Liver (tissue), 9 donors: ENCODE data around the gene AKAP12. TPM values are rescaled to one million over a fixed set of nuclear protein-coding genes. Genes with fewer than 3 reads are reported as not detected.

Experiments
- DNase-seq: peaks from one replicate; pipeline ENCODE4 v3.0.0-alpha.2; 2017; ENCODE audit warnings: low spot score
- H3K27ac ChIP-seq, 2 donors: one replicate each; pipeline ENCODE4 v1.7.0; 2013; ENCODE audit warnings: inconsistent platforms in 2 of 2, low read length in 2 of 2, control low read depth in 1 of 2, low read depth in 1 of 2, mild to moderate bottlenecking in 1 of 2
- H3K27me3 ChIP-seq, 4 donors: one replicate each; pipeline versions ENCODE4 v1.6.1 to v1.7.0; 2013; ENCODE audit warnings: low read length in 3 of 4, inconsistent platforms in 1 of 4, mild to moderate bottlenecking in 1 of 4, moderate library complexity in 1 of 4; ENCODE audit not compliant: control insufficient read depth in 4 of 4, insufficient read depth in 4 of 4
- H3K36me3 ChIP-seq, 4 donors: one replicate each; pipeline versions ENCODE4 v1.6.1 to v1.7.0; 2013; ENCODE audit warnings: low read length in 3 of 4, mild to moderate bottlenecking in 3 of 4, low read depth in 1 of 4, moderate library complexity in 1 of 4; ENCODE audit not compliant: control insufficient read depth in 4 of 4, insufficient read depth in 3 of 4
- H3K4me1 ChIP-seq, 4 donors: one replicate each; pipeline versions ENCODE4 v1.6.1 to v1.7.0; 2013; ENCODE audit warnings: low read length in 3 of 4, mild to moderate bottlenecking in 3 of 4, moderate library complexity in 1 of 4; ENCODE audit not compliant: control insufficient read depth in 4 of 4, insufficient read depth in 4 of 4
- H3K4me3 ChIP-seq, 3 donors: one replicate each; pipeline versions ENCODE4 v1.6.1 to v1.7.0; 2013; ENCODE audit warnings: low read length in 3 of 3, control low read depth in 1 of 3, low read depth in 1 of 3, mild to moderate bottlenecking in 1 of 3
- H3K9ac ChIP-seq, 2 donors: one replicate each; pipeline ENCODE4 v1.7.0; 2013; ENCODE audit warnings: low read length in 2 of 2, mild to moderate bottlenecking in 2 of 2, moderate library complexity in 2 of 2, control low read depth in 1 of 2, low read depth in 1 of 2
- H3K9me3 ChIP-seq, 4 donors: one replicate each; pipeline versions ENCODE4 v1.6.1 to v1.7.0; 2013; ENCODE audit warnings: low read length in 3 of 4; ENCODE audit not compliant: control insufficient read depth in 4 of 4
- EGR1 ChIP-seq, 2 donors: IDR thresholded peaks; 2 replicates each; pipeline ENCODE4 v1.6.1; 2016 to 2018; ENCODE audit warnings: antibody characterized with exemption in 2 of 2, low read depth in 2 of 2
- FOXA1 ChIP-seq: IDR thresholded peaks from 2 replicates; pipeline ENCODE4 v1.6.1; 2016; ENCODE audit warnings: antibody characterized with exemption
- FOXA2 ChIP-seq: IDR thresholded peaks from 2 replicates; pipeline ENCODE4 v1.6.1; 2016; ENCODE audit warnings: antibody characterized with exemption
- HNF4A ChIP-seq, 2 donors: conservative IDR thresholded peaks; 2 replicates each; pipeline ENCODE4 v1.6.1; 2016; ENCODE audit warnings: antibody characterized with exemption in 2 of 2, mild to moderate bottlenecking in 2 of 2
- HNF4G ChIP-seq: IDR thresholded peaks from 2 replicates; pipeline ENCODE4 v1.6.1; 2016; ENCODE audit warnings: antibody characterized with exemption
- NR2F2 ChIP-seq: IDR thresholded peaks from 2 replicates; pipeline ENCODE4 v1.6.1; 2016; ENCODE audit warnings: antibody characterized with exemption
- RAD21 ChIP-seq, 2 donors: IDR thresholded peaks; 2 replicates each; pipeline ENCODE4 v1.6.1; 2016; ENCODE audit warnings: antibody characterized with exemption in 2 of 2, mild to moderate bottlenecking in 2 of 2
- RXRA ChIP-seq, 2 donors: IDR thresholded peaks; 2 replicates each; pipeline ENCODE4 v1.6.1; 2017 to 2018; ENCODE audit warnings: antibody characterized with exemption in 2 of 2, mild to moderate bottlenecking in 1 of 2
- SP1 ChIP-seq: IDR thresholded peaks from 2 replicates; pipeline ENCODE4 v1.6.1; 2018; ENCODE audit warnings: antibody characterized with exemption, mild to moderate bottlenecking
- YY1 ChIP-seq: IDR thresholded peaks from 2 replicates; pipeline ENCODE4 v1.6.1; 2016; ENCODE audit warnings: antibody characterized with exemption, mild to moderate bottlenecking
- WGBS: extraction: QIAGEN DNeasy Blood & Tissue Kit; methylation state at CpG from one replicate; pipeline ENCODE4 v1.1.7; 2013; 5-methylcytosine and 5-hydroxymethylcytosine counted together
- polyA plus RNA-seq, 2 donors: library from polyadenylated mRNA; stranded (reverse) in 1 of 2; unstranded in 1 of 2; fragments of 200-250 nt in 1 of 2; fragments of >200 nt in 1 of 2; fragmentation: Nextera tagmentation in 1 of 2; extraction: Ambion mirVana in 1 of 2; gene quantifications; one replicate each; pipeline versions ENCODE4 v1.2.1 to v1.2.3, GENCODE V29; 2013 to 2015
- total RNA-seq, 2 donors: library from RNA; depleted of rRNA; stranded (reverse); fragments of >200 nt; gene quantifications; one replicate each; pipeline ENCODE4 v1.2.3, GENCODE V29; 2014
- TF ChIP-seq, protein P1 (sequence below): IDR thresholded peaks from 2 replicates; pipeline ENCODE4 v1.6.1; 2016; ENCODE audit warnings: antibody characterized with exemption, mild to moderate bottlenecking
- TF ChIP-seq, protein P2 (sequence below): IDR thresholded peaks from 2 replicates; pipeline ENCODE4 v1.6.1; 2016; ENCODE audit warnings: antibody characterized with exemption
- TF ChIP-seq, protein P3 (sequence below): IDR thresholded peaks from 2 replicates; pipeline ENCODE4 v1.6.1; 2016; ENCODE audit warnings: antibody characterized with exemption
- TF ChIP-seq, protein P4 (sequence below): fragments of 150-350 bp; IDR thresholded peaks from 2 replicates; pipeline ENCODE4 v1.5.1; 2017; ENCODE audit warnings: improper control_type of control experiment, low read depth, low read length; ENCODE audit not compliant: missing input control
- donor health status: healthy.
- donor health status: healthy.
- donor health status: healthy.
- donor health status: healthy.
- donor health status: healthy.

The AKAP12 gene
- total and polyA plus RNA-seq, 4 donors: 6.7 to 14.8 (median 8.6) TPM

DNA sequence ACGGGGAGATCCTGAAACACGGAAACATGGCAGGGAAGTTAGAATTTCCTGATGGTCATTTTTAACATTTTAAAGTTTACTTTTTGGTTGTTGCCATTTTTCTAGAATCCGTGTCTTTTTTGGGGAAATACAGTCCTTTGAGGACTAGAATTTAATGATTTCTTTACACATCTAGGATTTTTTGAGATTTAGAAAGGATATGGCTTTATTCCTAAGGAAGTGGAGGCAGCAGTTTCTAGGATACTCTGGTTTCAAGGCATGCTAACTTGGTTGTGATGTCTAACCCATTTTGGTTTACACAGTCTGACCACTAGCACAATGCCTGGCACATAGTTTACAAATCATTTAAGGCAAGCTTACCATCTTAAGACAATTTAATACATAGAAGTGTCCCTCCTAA is 152.7 kb downstream of the AKAP12 start:
- Histone ChIP-seq H3K27me3 (no peaks in the 10 kb centered on the region), H3K9ac (peak overlapping the region in 1 of 2 donors; percentile 42), H3K27ac (peak overlapping the region; percentile 97 to 99), H3K9me3 (no peaks in the 10 kb centered on the region), H3K36me3 (peaks cover 0 to 1% (median under 1%) of the 10 kb centered on the region in 4 donors), H3K4me3 (peak overlapping the region; percentile 67 to 100 (median 81)), H3K4me1 (peaks cover 9 to 30% (median 24%) of the 10 kb centered on the region in 4 donors)
- WGBS: 4% methylated on average over 3 of the region's 3 CpGs
- DNase-seq: no peak
- TF ChIP-seq RAD21 (IDR thresholded peaks at IDR 0.05) (no peak), YY1 (no peak), HNF4G (no peak), HNF4A (conservative IDR thresholded peaks at IDR 0.05) (no peak), FOXA2 (no peak), NR2F2 (no peak), RXRA (IDR thresholded peaks at IDR 0.05) (no peak), FOXA1 (no peak), EGR1 (IDR thresholded peaks at IDR 0.05; ENCODE audit: low read depth in 2 of 2) (no peak)
- TF ChIP-seq, protein P1, sequence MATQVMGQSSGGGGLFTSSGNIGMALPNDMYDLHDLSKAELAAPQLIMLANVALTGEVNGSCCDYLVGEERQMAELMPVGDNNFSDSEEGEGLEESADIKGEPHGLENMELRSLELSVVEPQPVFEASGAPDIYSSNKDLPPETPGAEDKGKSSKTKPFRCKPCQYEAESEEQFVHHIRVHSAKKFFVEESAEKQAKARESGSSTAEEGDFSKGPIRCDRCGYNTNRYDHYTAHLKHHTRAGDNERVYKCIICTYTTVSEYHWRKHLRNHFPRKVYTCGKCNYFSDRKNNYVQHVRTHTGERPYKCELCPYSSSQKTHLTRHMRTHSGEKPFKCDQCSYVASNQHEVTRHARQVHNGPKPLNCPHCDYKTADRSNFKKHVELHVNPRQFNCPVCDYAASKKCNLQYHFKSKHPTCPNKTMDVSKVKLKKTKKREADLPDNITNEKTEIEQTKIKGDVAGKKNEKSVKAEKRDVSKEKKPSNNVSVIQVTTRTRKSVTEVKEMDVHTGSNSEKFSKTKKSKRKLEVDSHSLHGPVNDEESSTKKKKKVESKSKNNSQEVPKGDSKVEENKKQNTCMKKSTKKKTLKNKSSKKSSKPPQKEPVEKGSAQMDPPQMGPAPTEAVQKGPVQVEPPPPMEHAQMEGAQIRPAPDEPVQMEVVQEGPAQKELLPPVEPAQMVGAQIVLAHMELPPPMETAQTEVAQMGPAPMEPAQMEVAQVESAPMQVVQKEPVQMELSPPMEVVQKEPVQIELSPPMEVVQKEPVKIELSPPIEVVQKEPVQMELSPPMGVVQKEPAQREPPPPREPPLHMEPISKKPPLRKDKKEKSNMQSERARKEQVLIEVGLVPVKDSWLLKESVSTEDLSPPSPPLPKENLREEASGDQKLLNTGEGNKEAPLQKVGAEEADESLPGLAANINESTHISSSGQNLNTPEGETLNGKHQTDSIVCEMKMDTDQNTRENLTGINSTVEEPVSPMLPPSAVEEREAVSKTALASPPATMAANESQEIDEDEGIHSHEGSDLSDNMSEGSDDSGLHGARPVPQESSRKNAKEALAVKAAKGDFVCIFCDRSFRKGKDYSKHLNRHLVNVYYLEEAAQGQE: no peak
- TF ChIP-seq, protein P2, sequence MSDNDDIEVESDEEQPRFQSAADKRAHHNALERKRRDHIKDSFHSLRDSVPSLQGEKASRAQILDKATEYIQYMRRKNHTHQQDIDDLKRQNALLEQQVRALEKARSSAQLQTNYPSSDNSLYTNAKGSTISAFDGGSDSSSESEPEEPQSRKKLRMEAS: no peak
- TF ChIP-seq, protein P3, sequence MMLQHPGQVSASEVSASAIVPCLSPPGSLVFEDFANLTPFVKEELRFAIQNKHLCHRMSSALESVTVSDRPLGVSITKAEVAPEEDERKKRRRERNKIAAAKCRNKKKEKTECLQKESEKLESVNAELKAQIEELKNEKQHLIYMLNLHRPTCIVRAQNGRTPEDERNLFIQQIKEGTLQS: no peak
- TF ChIP-seq, protein P4, sequence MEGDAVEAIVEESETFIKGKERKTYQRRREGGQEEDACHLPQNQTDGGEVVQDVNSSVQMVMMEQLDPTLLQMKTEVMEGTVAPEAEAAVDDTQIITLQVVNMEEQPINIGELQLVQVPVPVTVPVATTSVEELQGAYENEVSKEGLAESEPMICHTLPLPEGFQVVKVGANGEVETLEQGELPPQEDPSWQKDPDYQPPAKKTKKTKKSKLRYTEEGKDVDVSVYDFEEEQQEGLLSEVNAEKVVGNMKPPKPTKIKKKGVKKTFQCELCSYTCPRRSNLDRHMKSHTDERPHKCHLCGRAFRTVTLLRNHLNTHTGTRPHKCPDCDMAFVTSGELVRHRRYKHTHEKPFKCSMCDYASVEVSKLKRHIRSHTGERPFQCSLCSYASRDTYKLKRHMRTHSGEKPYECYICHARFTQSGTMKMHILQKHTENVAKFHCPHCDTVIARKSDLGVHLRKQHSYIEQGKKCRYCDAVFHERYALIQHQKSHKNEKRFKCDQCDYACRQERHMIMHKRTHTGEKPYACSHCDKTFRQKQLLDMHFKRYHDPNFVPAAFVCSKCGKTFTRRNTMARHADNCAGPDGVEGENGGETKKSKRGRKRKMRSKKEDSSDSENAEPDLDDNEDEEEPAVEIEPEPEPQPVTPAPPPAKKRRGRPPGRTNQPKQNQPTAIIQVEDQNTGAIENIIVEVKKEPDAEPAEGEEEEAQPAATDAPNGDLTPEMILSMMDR: no peak

DNA sequence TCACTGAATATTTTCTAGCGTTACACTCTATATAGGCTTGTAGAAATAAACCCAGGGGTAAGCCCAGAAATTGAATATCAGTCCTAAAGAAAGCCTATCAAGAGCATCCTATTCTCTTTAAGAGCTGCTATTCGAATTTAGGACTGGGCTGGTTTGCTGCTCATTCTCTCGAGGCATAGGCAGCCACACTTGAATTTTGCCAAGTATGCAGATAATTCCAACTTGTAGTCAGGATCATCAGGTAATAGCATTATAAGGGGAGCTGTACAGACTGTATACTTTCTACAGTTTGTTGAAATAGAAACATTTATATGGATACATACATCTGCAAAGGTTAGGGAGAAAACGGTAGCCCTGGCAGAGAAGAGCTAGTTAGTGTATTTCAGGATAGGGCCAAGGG is 153.6 kb downstream of the AKAP12 start:
- TF ChIP-seq RAD21 (IDR thresholded peaks at IDR 0.05) (no peak), SP1 (no peak), HNF4A (conservative IDR thresholded peaks at IDR 0.05) (no peak), EGR1 (IDR thresholded peaks at IDR 0.05; ENCODE audit: low read depth in 2 of 2) (no peak), FOXA2 (no peak), NR2F2 (no peak)
- TF ChIP-seq, protein P4: no peak
- TF ChIP-seq, protein P2: no peak
- H3K36me3 ChIP-seq: peaks cover 0 to 2% (median 0%) of the 10 kb centered on the region in 4 donors
- no peak overlapping the region for H3K27ac ChIP-seq
- H3K9ac ChIP-seq: no peak overlapping the region
- DNase-seq: no peak
- whole genome bisulfite sequencing: 76% methylated on average over 4 of the region's 4 CpGs
- H3K4me1 ChIP-seq: peaks cover 9 to 30% (median 24%) of the 10 kb centered on the region in 4 donors
- H3K4me3 ChIP-seq: no peak overlapping the region
- H3K27me3 ChIP-seq: no peaks in the 10 kb centered on the region
- H3K9me3 ChIP-seq: no peaks in the 10 kb centered on the region
